SU-DHL-6 (cell line): ENCODE data around the gene ACLY.

Experiments
- CTCF ChIP-seq: fragments of 200-600 bp; sonication (generic); IDR thresholded peaks from one replicate; pipeline ENCODE4 v1.5.1; 2017; ENCODE audit warnings: antibody characterized with exemption, mild to moderate bottlenecking, low read length, moderate library complexity; ENCODE audit not compliant: insufficient read depth, poor library complexity, severe bottlenecking
- EZH2phosphoT487 ChIP-seq: fragments of 200-600 bp; sonication (generic), shearing (Covaris generic); conservative IDR thresholded peaks from 2 replicates; pipeline ENCODE4 v1.6.1; 2018; ENCODE audit warnings: mild to moderate bottlenecking, antibody characterized with exemption, low read length, moderate library complexity, mixed read lengths

GRCh38 chr17:41824086-41824485 is 94.7 kb downstream of the ACLY start:
- TF ChIP-seq CTCF (no peak), EZH2phosphoT487 (no peak)
